ENCODE results near the gene NOSTRIN. TPM values are rescaled to one million over a fixed set of nuclear protein-coding genes. Genes with fewer than 3 reads are reported as not detected.

NOSTRIN gene
- total and polyA plus RNA-seq, 10 donors = 3.5 to 20.3 (median 10.0) TPM

- intact Hi-C loops (cut with DNase I; ENCODE audit: low total_unique reads) = no loop called here
- no peak for DNase-seq
- TF ChIP-seq, protein P1, sequence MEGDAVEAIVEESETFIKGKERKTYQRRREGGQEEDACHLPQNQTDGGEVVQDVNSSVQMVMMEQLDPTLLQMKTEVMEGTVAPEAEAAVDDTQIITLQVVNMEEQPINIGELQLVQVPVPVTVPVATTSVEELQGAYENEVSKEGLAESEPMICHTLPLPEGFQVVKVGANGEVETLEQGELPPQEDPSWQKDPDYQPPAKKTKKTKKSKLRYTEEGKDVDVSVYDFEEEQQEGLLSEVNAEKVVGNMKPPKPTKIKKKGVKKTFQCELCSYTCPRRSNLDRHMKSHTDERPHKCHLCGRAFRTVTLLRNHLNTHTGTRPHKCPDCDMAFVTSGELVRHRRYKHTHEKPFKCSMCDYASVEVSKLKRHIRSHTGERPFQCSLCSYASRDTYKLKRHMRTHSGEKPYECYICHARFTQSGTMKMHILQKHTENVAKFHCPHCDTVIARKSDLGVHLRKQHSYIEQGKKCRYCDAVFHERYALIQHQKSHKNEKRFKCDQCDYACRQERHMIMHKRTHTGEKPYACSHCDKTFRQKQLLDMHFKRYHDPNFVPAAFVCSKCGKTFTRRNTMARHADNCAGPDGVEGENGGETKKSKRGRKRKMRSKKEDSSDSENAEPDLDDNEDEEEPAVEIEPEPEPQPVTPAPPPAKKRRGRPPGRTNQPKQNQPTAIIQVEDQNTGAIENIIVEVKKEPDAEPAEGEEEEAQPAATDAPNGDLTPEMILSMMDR (IDR thresholded peaks at IDR 0.05 in 8 of 11, conservative IDR thresholded peaks at IDR 0.05 in 3 of 11) = no peak
- Histone ChIP-seq H3K36me3 (no peaks in the 10 kb centered on the region), H3K4me1 (no peaks in the 10 kb centered on the region), H3K9me3 (no peaks in the 10 kb centered on the region), H3K27ac (no peak overlapping the region), H3K27me3 (replicated peaks in 1 of 7) (no peaks in the 10 kb centered on the region), H3K4me3 (no peak overlapping the region)
- 73 to 94% (median 80%) methylated on average over 1 of the region's 1 CpG for WGBS, 5 donors
These were observed 95.0 kb downstream of the NOSTRIN start for GRCh38 chr2:168897449-168897848.

DNA sequence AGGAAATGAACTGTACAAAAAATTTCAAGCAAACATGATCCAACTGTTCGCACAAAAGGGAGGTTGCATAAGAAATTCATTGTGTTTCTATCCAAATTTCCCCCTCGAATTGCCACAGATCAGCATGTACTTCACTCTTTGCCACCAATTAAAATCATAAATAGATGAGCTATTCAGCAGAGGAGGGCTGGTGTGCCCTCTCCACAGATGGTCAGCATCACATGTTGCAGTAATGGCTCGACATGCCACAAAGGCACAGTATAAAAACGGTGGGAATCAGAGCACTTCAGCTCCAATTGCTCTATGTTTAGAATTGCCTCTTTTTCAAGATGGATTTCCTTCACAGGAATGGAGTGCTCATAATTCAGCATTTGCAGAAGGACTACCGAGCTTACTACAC lies 98.6 kb downstream of the NOSTRIN start, which contains the start of gene G6PC2:
G6PC2 (plus strand) TSS at position 289 of the 400 bp plus-strand sequence; CDS start at position 330, 41 bp downstream.
- H3K27ac ChIP-seq = no peak within 1 kb of the TSS
- 63 to 81% (median 70%) methylated on average over 5 of the region's 5 CpGs for WGBS, 5 donors
- DNase-seq = no peak
- no peak within 1 kb of the TSS for H3K4me3 ChIP-seq
- H3K36me3 ChIP-seq = no peaks in the 10 kb centered on the region
- H3K4me1 ChIP-seq = no peaks in the 10 kb centered on the region
- TF ChIP-seq, protein P1 (IDR thresholded peaks at IDR 0.05 in 8 of 11, conservative IDR thresholded peaks at IDR 0.05 in 3 of 11) = no peak
- no peak for TF ChIP-seq POLR2AphosphoS5 (IDR thresholded peaks at IDR 0.05)
- TF ChIP-seq POLR2A (IDR thresholded peaks at IDR 0.05) = no peak
- H3K9me3 ChIP-seq = no peaks in the 10 kb centered on the region
- peaks cover 0 to 14% (median 0%) of the 10 kb centered on the region in 7 donors for H3K27me3 ChIP-seq (replicated peaks in 1 of 7)
- intact Hi-C loops (cut with DNase I; ENCODE audit: low total_unique reads) = no loop called here

DNA sequence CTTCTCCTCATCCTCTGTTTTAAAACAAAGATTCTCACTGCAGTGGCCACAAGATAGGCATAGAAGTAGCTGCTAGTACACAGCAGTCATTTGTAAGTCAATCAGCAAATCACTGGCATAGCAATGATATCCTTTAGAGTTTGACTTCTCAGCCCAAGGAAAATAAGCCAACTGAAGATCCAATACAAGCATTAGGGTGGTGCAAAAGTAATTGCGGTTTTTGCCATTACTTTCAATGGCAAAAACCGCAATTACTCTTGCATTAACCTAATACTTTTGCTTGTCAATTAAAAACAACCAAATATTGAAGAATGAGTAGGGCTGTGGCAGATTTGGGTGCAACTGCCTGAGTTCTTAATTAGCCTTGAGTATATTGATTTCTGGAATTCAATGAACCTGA lies 101.5 kb downstream of the NOSTRIN start:
- H3K36me3 ChIP-seq = no peaks in the 10 kb centered on the region
- TF ChIP-seq POLR2A (IDR thresholded peaks at IDR 0.05) = no peak
- no peak for TF ChIP-seq POLR2AphosphoS5 (IDR thresholded peaks at IDR 0.05)
- TF ChIP-seq, protein P1 (IDR thresholded peaks at IDR 0.05 in 8 of 11, conservative IDR thresholded peaks at IDR 0.05 in 3 of 11) = no peak
- no peak overlapping the region for H3K4me3 ChIP-seq
- peaks cover 0 to 14% (median 0%) of the 10 kb centered on the region in 7 donors for H3K27me3 ChIP-seq (replicated peaks in 1 of 7)
- H3K27ac ChIP-seq = no peak overlapping the region
- no peak for DNase-seq
- intact Hi-C loops (cut with DNase I; ENCODE audit: low total_unique reads) = no loop called here
- no peaks in the 10 kb centered on the region for H3K9me3 ChIP-seq
- WGBS, 5 donors = 90 to 97% (median 94%) methylated on average over 2 of the region's 2 CpGs
- H3K4me1 ChIP-seq = no peaks in the 10 kb centered on the region

DNA sequence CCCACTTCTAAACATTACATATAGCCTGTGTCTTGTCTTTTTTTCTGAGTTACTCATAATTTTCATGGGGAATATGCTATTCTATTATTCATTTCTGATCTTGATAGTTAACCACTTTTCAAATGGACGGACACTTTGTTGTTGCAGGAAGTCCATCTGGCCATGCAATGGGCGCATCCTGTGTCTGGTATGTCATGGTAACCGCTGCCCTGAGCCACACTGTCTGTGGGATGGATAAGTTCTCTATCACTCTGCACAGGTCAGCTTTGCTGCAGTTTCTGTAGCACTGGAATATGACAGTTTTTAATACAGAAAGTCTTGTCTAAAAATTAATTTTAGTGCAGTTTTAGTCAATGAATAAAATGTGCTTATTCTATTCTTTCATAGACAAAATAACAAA lies 101.9 kb downstream of the NOSTRIN start:
- intact Hi-C loops (cut with DNase I; ENCODE audit: low total_unique reads) = no loop called here
- no peak for DNase-seq
- H3K27me3 ChIP-seq (replicated peaks in 1 of 7) = peaks cover 0 to 14% (median 0%) of the 10 kb centered on the region in 7 donors
- 89 to 94% (median 92%) methylated on average over 3 of the region's 3 CpGs for WGBS, 5 donors
- H3K9me3 ChIP-seq = no peaks in the 10 kb centered on the region
- no peak overlapping the region for H3K4me3 ChIP-seq
- no peaks in the 10 kb centered on the region for H3K4me1 ChIP-seq
- no peaks in the 10 kb centered on the region for H3K36me3 ChIP-seq
- TF ChIP-seq POLR2A (IDR thresholded peaks at IDR 0.05) (no peak), POLR2AphosphoS5 (IDR thresholded peaks at IDR 0.05) (no peak)
- TF ChIP-seq, protein P1 (IDR thresholded peaks at IDR 0.05 in 8 of 11, conservative IDR thresholded peaks at IDR 0.05 in 3 of 11) = no peak
- H3K27ac ChIP-seq = no peak overlapping the region
